ENCODE data around the gene IREB2. TPM values are rescaled to one million over a fixed set of nuclear protein-coding genes. Genes with fewer than 3 reads are reported as not detected.
A peak's percentile ranks its signal among the peaks of the same experiment; 100 is the strongest.

IREB2 gene
- polyA plus RNA-seq, 3 donors, result 11.7 to 25.5 (median 16.7) TPM

DNA sequence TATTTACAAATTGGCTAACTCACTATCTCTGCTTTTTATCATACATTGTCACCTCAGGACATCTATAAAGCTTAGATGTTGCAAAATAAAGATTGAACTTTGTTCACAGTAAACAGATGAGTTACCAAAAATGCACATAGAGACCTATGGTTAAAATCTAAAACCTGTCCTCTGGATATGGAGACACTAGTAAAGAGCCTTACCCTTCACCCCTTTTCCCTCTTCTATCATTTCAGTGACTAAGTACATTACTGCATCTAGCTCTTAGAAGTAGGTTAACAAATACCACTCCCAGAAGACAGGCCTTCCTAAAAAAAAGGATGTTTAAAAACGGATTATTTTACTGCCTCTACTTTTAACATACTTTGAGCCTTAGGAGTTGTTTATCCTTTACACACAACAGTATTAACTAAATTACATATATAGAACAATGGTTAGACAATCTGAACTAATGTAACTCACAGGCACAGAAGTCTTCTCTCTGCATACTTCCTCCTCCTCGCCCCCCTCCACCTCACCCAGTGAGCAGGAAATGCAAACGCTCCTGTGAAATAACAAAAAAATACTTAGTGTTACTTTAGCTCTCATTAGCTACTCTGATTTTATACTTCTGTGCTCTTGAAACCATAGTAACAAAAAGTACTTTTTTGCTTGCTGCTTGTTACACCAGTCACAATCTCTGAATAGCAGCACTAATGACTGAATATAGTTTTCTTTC is 23.3 kb downstream of the IREB2 start:
- H3K27ac Mint-ChIP-seq, result peak overlapping the region in 3 of 7 donors; percentile 21 to 28 (median 27)
- Histone ChIP-seq H3K27ac (ENCODE audit: low read depth in 1 of 2, low read length in 2 of 2) (peak overlapping the region in 1 of 2 donors; percentile 50), H3K27me3 (ENCODE audit: control insufficient read depth in 2 of 2, insufficient read depth in 2 of 2, low read length in 2 of 2) (no peaks in the 10 kb centered on the region), H3K9ac (ENCODE audit: insufficient read depth, low read length, poor library complexity, severe bottlenecking) (no peak overlapping the region), H3K4me1 (ENCODE audit: control insufficient read depth in 1 of 2, insufficient read depth in 2 of 2, low read length in 2 of 2) (peaks cover 8 to 10% of the 10 kb centered on the region in 2 donors), H3K4me3 (replicated peaks in 1 of 3; ENCODE audit: low read depth in 2 of 3, low read length in 3 of 3) (no peak overlapping the region), H2AFZ (ENCODE audit: insufficient read depth, low read depth, low read length, poor library complexity, severe bottlenecking) (no peak overlapping the region), H3K36me3 (replicated peaks in 1 of 2; ENCODE audit: control insufficient read depth in 1 of 2, insufficient read depth in 2 of 2, low read length in 2 of 2) (peaks cover 34 to 44% of the 10 kb centered on the region in 2 donors), H3K9me3 (replicated peaks in 1 of 2; ENCODE audit: control insufficient read depth in 1 of 2, insufficient read depth in 1 of 2, low read length in 2 of 2) (no peaks in the 10 kb centered on the region), H4K20me1 (ENCODE audit: insufficient read depth, low read length) (peaks cover 88% of the 10 kb centered on the region), H3K4me2 (replicated peaks; ENCODE audit: extremely low read depth, low read length, poor library complexity, severe bottlenecking) (no peak overlapping the region), H3K79me2 (ENCODE audit: insufficient read depth, low read length) (peaks cover 93% of the 10 kb centered on the region)
- H3K4me1 Mint-ChIP-seq, result peaks cover 24% of the 10 kb centered on the region
- TF ChIP-seq, protein P1, sequence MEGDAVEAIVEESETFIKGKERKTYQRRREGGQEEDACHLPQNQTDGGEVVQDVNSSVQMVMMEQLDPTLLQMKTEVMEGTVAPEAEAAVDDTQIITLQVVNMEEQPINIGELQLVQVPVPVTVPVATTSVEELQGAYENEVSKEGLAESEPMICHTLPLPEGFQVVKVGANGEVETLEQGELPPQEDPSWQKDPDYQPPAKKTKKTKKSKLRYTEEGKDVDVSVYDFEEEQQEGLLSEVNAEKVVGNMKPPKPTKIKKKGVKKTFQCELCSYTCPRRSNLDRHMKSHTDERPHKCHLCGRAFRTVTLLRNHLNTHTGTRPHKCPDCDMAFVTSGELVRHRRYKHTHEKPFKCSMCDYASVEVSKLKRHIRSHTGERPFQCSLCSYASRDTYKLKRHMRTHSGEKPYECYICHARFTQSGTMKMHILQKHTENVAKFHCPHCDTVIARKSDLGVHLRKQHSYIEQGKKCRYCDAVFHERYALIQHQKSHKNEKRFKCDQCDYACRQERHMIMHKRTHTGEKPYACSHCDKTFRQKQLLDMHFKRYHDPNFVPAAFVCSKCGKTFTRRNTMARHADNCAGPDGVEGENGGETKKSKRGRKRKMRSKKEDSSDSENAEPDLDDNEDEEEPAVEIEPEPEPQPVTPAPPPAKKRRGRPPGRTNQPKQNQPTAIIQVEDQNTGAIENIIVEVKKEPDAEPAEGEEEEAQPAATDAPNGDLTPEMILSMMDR (IDR thresholded peaks at IDR 0.05), result no peak
- H3K27me3 Mint-ChIP-seq (ENCODE audit: low read depth in 3 of 3), result no peaks in the 10 kb centered on the region
- intact Hi-C loops (cut with micrococcal nuclease), result no loop called here
- H3K9me3 Mint-ChIP-seq, result no peaks in the 10 kb centered on the region
- DNase-seq, result no peak
- H3K4me3 Mint-ChIP-seq, result no peak overlapping the region
- peaks cover 47 to 48% of the 10 kb centered on the region in 2 donors for H3K36me3 Mint-ChIP-seq
- 0% methylated on average over 1 of the region's 3 CpGs for WGBS (ENCODE audit: insufficient coverage)

DNA sequence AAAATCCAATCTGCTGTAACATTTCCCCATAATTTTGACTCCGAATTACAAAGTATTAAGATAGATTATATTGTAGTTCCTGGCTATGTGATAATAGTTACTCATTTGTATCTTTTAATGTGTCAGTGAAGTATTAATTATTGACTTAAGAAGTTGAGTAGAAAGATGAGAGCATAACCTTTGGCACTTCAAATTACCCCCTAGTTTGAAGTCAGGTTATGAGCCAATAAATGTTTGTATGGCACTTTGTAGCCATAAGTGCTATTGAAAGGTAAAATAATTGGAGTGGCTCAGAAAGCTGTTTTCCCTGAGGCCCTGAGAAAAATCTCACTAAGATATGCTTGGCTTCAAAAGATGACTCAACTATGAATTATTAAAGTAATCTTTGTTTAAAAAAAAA is 31.0 kb downstream of the IREB2 start:
- Histone ChIP-seq H3K27ac (ENCODE audit: low read depth in 1 of 2, low read length in 2 of 2) (no peak overlapping the region), H3K4me3 (replicated peaks in 1 of 3; ENCODE audit: low read depth in 2 of 3, low read length in 3 of 3) (no peak overlapping the region), H3K4me2 (replicated peaks; ENCODE audit: extremely low read depth, low read length, poor library complexity, severe bottlenecking) (no peak overlapping the region), H3K9ac (ENCODE audit: insufficient read depth, low read length, poor library complexity, severe bottlenecking) (no peak overlapping the region), H3K4me1 (ENCODE audit: control insufficient read depth in 1 of 2, insufficient read depth in 2 of 2, low read length in 2 of 2) (no peaks in the 10 kb centered on the region), H2AFZ (ENCODE audit: insufficient read depth, low read depth, low read length, poor library complexity, severe bottlenecking) (no peak overlapping the region), H3K36me3 (replicated peaks in 1 of 2; ENCODE audit: control insufficient read depth in 1 of 2, insufficient read depth in 2 of 2, low read length in 2 of 2) (peaks cover 92 to 98% of the 10 kb centered on the region in 2 donors), H3K9me3 (replicated peaks in 1 of 2; ENCODE audit: control insufficient read depth in 1 of 2, insufficient read depth in 1 of 2, low read length in 2 of 2) (no peaks in the 10 kb centered on the region), H3K79me2 (ENCODE audit: insufficient read depth, low read length) (peaks cover 20% of the 10 kb centered on the region), H3K27me3 (ENCODE audit: control insufficient read depth in 2 of 2, insufficient read depth in 2 of 2, low read length in 2 of 2) (no peaks in the 10 kb centered on the region), H4K20me1 (ENCODE audit: insufficient read depth, low read length) (peaks cover 29% of the 10 kb centered on the region)
- no peaks in the 10 kb centered on the region for H3K27me3 Mint-ChIP-seq (ENCODE audit: low read depth in 3 of 3)
- no peak overlapping the region for H3K27ac Mint-ChIP-seq
- no CpG with 5 or more reads among the region's 1 CpG for WGBS (ENCODE audit: insufficient coverage)
- peaks cover 72 to 92% of the 10 kb centered on the region in 2 donors for H3K36me3 Mint-ChIP-seq
- H3K9me3 Mint-ChIP-seq, result no peaks in the 10 kb centered on the region
- DNase-seq, result no peak
- intact Hi-C loops (cut with micrococcal nuclease), result no loop called here
- no peaks in the 10 kb centered on the region for H3K4me1 Mint-ChIP-seq
- no peak overlapping the region for H3K4me3 Mint-ChIP-seq
- TF ChIP-seq, protein P1 (IDR thresholded peaks at IDR 0.05), result no peak

Data from CD14-positive monocyte (primary cell).